GM19025 (cell line): ENCODE data around the gene CCDC61.

Experiments
- ATAC-seq: cut with Tn5 transposase; IDR thresholded peaks from one replicate; pipeline ENCODE4 v1.9.1; 2021; ENCODE audit warnings: mild to moderate bottlenecking, low read depth, moderate library complexity; ENCODE audit not compliant: unreplicated experiment

Gene CCDC61

DNA sequence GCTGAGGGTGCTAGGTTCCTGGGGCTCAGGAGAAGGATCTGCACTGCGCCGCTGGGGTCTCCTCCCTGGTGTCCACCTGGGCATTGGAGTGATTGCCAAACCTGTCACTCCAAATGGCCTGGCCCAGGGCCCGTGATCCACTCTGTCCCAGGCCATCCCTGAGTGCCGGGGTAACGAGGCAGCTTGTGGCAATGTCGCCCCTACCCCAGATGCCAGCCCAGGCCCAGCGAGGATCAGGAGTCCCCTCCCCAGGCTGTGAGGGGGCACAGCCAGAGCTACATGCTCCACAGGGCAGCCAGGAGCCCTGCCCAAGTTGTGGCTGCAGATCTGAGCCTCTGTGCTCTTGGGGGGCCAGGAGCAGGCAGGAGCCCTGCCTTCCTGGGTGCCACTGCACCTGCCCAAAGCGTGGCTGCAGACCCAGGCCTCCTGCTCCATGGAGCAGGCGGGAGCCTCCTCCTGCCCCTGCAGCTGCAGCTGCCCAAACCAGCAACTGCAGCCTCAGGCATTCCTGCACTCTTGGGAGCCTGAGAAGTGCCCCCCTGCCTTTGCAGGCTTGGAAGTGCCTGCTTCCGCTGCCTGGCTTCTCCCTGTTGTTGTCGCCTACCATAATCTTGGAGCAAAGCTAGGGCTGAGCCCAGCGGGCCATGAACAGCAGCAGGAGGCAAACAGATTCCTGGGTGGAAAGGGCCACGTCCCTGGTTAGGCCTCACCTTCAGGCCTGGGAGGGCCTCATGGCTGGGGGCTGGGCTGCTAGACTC lies 40.9 kb downstream of the CCDC61 start:
- no peak for ATAC-seq

- no peak for ATAC-seq
Observed at GRCh38 chr19:46036744-46037128, 41.5 kb downstream of the CCDC61 start.

GRCh38 chr19:46040125-46040524 lies 44.9 kb downstream of the CCDC61 start:
- no peak for ATAC-seq

DNA sequence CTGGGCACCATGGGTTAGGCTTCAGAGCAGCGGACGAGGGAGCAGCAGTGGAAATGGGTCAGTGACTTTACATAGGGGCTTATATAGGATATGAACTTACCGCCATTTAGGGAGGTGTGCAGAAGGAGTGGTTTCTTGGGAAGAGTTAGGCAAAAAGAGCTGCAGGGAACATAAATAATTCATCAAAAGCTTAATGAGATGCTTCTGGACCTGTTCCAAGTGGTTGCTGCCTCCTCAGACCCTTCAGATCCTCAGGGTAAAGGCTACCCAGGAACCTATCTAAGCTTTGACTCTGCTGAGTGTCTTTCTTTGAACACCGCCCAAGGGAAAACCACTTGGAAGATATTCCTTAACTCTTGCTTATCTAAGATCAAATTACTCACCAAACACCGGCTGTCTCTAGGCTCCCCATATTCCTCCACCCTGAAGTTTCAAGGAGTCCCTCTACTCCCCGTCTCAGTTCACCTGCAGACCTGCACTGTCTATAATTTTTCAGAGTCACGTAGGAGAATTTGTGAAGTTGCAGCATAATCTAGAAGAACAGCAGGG lies 45.8 kb downstream of the CCDC61 start, which contains the start of gene IGFL4:
Gene IGFL4, minus strand, starts transcription at position 51 of the 549 bp plus-strand sequence. Its CDS starts 40 bp downstream, at position 11.
- no peak for ATAC-seq

GRCh38 chr19:46042252-46042883 lies 47.1 kb downstream of the CCDC61 start:
- no peak for ATAC-seq

DNA sequence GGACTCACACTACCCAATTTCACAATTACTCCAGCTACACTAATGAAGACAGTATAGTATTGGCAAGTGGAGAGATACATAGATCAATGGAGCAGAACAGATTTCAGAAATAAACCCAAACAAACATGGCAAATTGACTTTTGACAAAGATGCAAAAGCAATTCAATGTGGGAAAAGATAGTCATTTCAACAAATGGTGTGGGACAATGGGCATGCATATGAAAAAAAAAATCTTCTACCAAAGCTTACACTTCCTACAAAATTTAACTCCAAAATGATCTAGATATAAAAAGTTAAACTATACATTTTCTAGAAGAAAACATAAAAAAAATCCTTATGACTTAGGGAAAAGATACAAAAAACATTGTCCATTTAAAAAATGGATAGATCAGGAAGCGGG lies 48.3 kb downstream of the CCDC61 start:
- no peak for ATAC-seq

DNA sequence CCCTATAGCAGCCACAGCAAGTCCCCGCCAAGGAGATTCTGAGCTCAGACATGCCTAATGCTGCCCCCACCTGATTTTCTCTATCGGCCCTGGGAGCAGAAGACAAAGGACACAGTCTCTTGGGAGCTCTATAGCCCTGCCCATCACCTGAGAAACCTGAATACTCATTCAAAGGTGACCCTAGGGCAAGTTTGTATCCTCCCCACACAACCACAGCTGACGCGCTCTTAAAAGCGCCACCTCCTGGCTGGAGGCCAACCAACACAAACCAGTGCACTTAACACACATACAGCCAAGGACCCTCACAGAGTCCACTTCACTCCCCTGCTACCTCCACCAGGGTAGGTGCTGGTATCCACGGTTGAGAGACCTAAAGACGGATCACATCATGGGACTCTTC lies 54.3 kb downstream of the CCDC61 start:
- ATAC-seq = no peak

DNA sequence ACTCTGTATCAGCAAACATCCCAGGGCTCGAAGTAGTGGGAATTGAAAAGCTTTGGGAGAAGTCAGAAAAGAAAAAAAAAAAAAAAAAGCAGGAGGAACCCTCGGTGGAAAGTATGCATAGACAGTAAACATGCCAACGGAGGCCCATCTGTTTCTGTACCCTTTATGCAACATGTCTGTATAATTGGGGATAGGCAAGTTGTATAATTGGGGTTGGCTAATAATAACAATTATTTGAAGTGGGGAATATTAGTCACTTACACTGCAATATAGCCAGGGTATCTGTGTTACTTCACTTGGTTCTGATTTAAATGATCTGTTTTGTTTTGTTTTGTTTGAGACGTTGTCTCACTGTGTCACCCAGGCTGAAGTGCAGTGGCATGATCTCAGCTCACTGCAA lies 57.6 kb downstream of the CCDC61 start:
- no peak for ATAC-seq

GRCh38 chr19:46056536-46056935 lies 61.3 kb downstream of the CCDC61 start:
- ATAC-seq = no peak

DNA sequence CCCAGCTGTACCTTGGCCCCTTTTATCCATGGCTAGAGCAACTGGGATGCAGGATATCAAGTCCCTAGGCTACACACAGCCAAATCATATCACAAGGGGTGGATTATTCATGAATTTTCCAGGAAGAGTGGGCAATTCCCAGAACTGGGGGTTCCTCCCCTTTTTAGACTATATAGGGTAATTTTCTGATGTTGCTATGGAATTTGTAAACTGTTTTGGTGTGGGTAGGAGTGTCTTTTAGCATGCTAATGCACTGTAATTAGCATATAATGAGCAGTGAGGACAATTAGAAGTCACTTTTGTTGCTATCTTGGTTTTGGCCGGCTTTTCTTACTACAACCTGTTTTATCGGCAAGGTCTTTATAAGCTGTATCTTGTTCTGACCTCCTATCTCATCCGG lies 63.5 kb downstream of the CCDC61 start:
- no peak for ATAC-seq

DNA sequence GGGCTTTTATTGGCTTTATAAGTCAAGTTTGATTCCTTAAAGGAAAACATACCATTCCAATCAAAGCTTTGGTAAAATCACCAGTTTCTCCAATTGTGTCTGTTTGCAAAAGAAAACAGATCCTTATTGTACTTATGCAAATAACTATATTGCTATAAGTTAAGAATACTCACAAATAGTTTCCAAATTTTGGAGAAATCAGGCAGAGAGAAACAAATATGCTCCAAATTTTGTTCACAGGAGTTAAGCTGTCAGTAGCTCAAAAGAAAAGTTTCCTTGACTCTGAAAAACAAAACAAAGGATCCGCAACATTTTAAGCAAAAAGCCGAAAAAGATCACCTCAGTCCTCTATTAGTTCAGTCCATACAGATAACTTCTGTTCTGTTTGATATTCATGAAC lies 64.7 kb downstream of the CCDC61 start:
- ATAC-seq = no peak

DNA sequence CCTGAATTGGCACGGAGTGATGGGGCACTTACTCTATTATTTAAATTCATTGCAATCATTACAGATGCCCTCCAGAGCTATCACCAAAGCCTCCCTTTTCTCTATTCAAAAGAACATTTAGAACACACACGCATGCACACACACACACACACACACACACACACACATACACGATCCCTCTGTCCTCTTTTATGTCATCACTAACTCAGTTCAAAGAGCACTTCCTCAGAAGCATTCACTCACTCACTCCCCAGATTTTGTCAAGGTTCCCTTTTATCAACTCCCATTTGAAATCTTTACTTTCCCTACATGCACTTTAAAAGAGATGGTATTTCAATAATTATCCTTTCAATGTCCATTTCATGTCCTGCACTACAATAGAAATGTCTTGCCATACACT lies 67.9 kb downstream of the CCDC61 start:
- ATAC-seq = no peak

DNA sequence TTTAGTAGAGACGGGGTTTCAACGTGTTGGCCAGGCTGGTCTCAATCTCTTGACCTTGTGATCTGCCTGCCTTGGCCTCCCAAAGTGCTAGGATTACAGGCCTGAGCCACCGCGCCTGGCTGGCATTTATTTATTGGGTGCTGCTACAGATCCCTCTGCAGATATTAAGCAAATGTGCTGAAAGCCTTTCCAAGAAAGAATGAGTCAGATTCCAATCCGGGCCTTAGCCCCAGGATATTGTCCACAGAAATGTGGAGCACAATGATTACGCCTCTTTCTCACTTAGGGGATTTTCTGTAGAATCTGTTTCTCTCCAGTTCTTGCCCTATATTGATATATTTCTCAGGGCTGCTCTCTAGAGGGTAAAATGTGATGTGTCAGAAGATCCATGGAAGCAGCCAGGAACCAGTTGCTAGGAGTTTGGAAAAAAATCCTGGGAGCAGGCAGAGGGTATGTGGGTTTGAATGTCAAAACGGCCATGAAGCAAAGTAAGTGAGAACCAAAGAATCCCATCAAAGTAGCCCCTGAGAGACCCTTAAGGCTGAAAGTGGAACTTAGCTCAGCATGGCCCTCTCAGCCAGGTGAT lies 70.3 kb downstream of the CCDC61 start:
- ATAC-seq = no peak

DNA sequence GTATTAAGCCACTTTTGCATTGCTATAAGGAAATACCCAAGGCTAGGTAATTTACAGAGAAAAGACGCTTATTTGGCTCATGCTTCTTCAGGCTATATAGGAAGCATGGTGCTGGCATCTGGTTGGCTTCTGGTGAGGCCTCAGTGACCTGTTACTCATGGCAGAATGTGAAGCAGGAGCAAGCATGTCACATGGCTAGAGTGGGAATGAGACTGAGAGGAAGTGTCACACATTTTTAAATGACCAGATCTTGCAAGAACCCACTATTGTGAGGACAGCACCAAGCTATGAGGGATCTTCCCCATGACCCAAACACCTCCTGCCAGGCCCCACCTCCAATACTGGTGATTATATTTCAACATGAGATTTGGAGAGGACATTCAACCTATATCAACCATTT lies 71.2 kb downstream of the CCDC61 start:
- ATAC-seq = no peak

DNA sequence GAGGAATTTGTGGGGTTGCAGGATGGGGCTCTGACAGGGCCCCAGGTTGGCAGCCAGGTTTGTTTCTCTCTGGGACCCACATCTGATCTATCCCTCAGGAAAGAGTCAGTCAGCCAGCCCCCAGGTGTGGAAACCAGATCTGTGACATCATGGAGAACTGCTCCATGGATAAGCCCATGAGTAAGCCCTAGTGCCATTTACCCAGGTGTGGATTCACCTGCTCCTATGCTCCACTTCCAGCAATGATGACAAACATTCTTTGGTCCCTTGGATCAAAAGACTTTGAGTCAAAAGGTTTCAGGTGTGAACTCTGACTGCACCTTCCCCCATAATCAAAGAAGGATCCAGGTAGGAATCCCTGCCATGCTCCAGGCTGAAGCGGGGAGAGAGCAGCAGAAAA lies 72.4 kb downstream of the CCDC61 start:
- no peak for ATAC-seq
